HL-60 (cell line): Measurements from ENCODE around the gene CDC42BPB.

Experiments used
- DNase-seq, 2 experiments: peaks; one replicate each; pipeline ENCODE4 v3.0.0-alpha.2; 2010 to 2020; ENCODE audit warnings: low read depth in 1 of 2, low spot score in 1 of 2
- H3K27ac ChIP-seq: fragments of 250-450 bp; sonication (Bioruptor Pico); replicated peaks from 2 replicates; pipeline ENCODE4 v1.5.1; 2020; ENCODE audit warnings: mild to moderate bottlenecking, moderate library complexity
- H3K27me3 ChIP-seq: fragments of 250-450 bp; sonication (Bioruptor Pico); 2 replicates; pipeline ENCODE4 v1.5.1; 2021; ENCODE audit warnings: mild to moderate bottlenecking, moderate library complexity; ENCODE audit not compliant: insufficient read depth, poor library complexity, severe bottlenecking
- H3K4me3 ChIP-seq: replicated peaks from 2 replicates; pipeline ENCODE4 v1.5.1; 2011; ENCODE audit warnings: mild to moderate bottlenecking, control low read depth, low read length; ENCODE audit not compliant: insufficient read depth
- GABPA ChIP-seq: IDR thresholded peaks from 2 replicates; pipeline ENCODE4 v1.6.1; 2012; ENCODE audit warnings: low read depth
- POLR2AphosphoS5 ChIP-seq: IDR thresholded peaks from 2 replicates; pipeline ENCODE4 v1.6.1; 2012; ENCODE audit warnings: low read depth
- SPI1 ChIP-seq: IDR thresholded peaks from 2 replicates; pipeline ENCODE4 v1.6.1; 2012; ENCODE audit warnings: low read depth, mild to moderate bottlenecking, borderline replicate concordance
- TF ChIP-seq, protein P1 (sequence below): IDR thresholded peaks from 2 replicates; pipeline ENCODE4 v1.6.1; 2012; ENCODE audit warnings: low read depth; ENCODE audit not compliant: insufficient replicate concordance
- TF ChIP-seq, protein P2 (sequence below): IDR thresholded peaks from one replicate; pipeline ENCODE4 v1.5.1; 2011; ENCODE audit warnings: low read length, control low read depth, inconsistent platforms; ENCODE audit not compliant: insufficient read depth

CDC42BPB gene

DNA sequence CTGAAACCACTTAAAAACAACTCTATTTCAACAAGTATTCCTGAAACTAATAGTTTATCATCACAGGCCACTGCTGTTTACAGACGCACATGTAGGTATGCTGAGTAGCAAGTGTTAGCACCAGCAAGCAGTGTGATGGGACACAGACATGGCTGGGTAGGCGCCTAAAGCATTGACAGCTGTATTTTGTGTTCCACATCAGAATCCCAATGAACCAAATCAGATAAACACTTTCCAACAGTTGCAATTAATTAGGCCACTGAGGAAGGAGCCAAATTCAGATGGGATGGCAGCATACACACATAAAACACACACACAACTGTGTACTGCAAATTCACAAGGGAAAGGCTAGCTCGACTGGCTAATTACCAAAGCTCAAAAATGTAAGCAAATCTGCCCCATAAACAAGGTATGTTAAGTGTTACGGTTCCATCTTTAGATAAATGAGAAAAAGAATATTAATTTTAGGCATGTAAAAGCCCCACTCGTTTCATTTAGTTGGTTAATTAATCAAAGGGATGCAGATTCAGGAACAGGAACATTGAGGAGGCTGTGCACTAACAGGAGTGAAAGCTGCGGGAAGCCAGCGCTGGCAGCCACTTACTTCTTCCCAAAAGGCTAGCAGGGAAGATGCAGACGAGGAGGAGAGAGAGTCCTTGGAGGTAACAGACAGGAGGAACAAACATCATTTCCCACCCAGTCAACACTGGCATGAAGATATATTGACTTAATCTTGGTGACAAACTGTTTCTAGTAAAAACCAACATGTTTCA lies 101.5 kb downstream of the CDC42BPB start:
- TF ChIP-seq GABPA (no peak), POLR2AphosphoS5 (no peak), SPI1 (no peak)
- TF ChIP-seq, protein P1, sequence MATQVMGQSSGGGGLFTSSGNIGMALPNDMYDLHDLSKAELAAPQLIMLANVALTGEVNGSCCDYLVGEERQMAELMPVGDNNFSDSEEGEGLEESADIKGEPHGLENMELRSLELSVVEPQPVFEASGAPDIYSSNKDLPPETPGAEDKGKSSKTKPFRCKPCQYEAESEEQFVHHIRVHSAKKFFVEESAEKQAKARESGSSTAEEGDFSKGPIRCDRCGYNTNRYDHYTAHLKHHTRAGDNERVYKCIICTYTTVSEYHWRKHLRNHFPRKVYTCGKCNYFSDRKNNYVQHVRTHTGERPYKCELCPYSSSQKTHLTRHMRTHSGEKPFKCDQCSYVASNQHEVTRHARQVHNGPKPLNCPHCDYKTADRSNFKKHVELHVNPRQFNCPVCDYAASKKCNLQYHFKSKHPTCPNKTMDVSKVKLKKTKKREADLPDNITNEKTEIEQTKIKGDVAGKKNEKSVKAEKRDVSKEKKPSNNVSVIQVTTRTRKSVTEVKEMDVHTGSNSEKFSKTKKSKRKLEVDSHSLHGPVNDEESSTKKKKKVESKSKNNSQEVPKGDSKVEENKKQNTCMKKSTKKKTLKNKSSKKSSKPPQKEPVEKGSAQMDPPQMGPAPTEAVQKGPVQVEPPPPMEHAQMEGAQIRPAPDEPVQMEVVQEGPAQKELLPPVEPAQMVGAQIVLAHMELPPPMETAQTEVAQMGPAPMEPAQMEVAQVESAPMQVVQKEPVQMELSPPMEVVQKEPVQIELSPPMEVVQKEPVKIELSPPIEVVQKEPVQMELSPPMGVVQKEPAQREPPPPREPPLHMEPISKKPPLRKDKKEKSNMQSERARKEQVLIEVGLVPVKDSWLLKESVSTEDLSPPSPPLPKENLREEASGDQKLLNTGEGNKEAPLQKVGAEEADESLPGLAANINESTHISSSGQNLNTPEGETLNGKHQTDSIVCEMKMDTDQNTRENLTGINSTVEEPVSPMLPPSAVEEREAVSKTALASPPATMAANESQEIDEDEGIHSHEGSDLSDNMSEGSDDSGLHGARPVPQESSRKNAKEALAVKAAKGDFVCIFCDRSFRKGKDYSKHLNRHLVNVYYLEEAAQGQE: no peak
- TF ChIP-seq, protein P2, sequence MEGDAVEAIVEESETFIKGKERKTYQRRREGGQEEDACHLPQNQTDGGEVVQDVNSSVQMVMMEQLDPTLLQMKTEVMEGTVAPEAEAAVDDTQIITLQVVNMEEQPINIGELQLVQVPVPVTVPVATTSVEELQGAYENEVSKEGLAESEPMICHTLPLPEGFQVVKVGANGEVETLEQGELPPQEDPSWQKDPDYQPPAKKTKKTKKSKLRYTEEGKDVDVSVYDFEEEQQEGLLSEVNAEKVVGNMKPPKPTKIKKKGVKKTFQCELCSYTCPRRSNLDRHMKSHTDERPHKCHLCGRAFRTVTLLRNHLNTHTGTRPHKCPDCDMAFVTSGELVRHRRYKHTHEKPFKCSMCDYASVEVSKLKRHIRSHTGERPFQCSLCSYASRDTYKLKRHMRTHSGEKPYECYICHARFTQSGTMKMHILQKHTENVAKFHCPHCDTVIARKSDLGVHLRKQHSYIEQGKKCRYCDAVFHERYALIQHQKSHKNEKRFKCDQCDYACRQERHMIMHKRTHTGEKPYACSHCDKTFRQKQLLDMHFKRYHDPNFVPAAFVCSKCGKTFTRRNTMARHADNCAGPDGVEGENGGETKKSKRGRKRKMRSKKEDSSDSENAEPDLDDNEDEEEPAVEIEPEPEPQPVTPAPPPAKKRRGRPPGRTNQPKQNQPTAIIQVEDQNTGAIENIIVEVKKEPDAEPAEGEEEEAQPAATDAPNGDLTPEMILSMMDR: no peak
- no peak overlapping the region for H3K27ac ChIP-seq

DNA sequence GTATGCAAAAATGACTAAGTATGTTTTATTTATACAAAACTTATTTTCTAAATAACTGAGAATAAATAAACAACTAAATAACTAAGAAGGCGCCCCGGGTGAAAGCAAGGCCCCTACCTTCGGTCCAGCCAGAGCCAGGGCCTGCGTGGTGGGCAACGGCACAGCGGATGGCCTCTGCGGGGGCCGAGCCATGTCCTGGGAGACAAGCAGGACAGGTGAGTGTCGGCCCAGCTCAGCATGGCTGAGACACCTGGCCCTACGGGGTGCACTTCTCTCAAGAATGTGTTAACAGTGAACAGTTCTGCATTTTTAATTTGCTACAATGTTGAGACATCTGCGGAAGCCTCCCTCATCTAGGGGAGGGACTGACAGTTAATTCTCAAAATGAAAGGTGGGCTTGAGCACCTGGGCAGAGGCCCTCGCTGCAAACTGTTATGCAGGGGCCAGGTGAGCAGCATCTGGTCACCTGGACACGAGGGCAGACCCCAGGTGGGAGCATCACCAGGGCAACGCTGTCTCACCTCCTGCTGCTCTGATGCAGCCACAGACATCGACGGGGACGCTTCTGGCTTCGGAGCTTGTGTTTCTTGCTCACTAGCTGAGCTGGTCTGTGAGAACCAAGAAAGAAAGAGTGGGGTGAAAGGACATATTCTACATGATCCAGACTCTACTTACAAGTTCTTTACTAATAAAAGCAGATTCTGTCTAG lies 103.1 kb downstream of the CDC42BPB start:
- no peak overlapping the region for H3K4me3 ChIP-seq
- no peaks in the 10 kb centered on the region for H3K27me3 ChIP-seq
- DNase-seq: no peak
- no peak overlapping the region for H3K27ac ChIP-seq
- TF ChIP-seq, protein P2: no peak
- TF ChIP-seq POLR2AphosphoS5 (no peak), GABPA (no peak), SPI1 (no peak)
- TF ChIP-seq, protein P1: no peak

More for the DNA sequence above, 101.5 kb downstream of the CDC42BPB start:
- H3K27me3 ChIP-seq: no peaks in the 10 kb centered on the region
- no peak overlapping the region for H3K4me3 ChIP-seq
- no peak for DNase-seq

DNA sequence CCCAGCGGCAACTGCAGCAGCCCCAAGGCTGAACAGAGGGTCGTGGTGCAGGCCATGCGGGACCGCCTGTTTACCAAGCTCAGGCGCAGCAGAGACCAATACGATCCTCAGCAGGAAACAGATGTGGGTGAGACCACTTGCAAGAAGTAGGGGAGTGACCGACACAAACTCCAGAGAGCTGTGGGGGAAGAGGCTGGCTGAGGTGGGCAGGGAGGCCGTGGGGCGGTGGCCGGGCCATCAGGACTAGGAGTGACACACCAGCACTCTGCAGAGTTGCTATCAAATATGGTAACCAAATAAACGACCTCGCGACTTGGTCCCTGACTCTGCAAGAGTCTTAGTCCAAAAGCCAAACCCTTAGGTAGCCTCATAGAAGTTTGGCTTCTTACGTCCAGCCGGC lies 104.2 kb downstream of the CDC42BPB start:
- no peaks in the 10 kb centered on the region for H3K27me3 ChIP-seq
- no peak overlapping the region for H3K4me3 ChIP-seq
- DNase-seq: no peak
- TF ChIP-seq GABPA (no peak), POLR2AphosphoS5 (no peak), SPI1 (no peak)
- TF ChIP-seq, protein P2: no peak
- TF ChIP-seq, protein P1: no peak
- H3K27ac ChIP-seq: no peak overlapping the region
